ENCODE data around the gene ESF1.

The ESF1 gene

GRCh38 chr20:13672690-13673089, 112.0 kb downstream of the ESF1 start:
- no peak for DNase-seq

DNA sequence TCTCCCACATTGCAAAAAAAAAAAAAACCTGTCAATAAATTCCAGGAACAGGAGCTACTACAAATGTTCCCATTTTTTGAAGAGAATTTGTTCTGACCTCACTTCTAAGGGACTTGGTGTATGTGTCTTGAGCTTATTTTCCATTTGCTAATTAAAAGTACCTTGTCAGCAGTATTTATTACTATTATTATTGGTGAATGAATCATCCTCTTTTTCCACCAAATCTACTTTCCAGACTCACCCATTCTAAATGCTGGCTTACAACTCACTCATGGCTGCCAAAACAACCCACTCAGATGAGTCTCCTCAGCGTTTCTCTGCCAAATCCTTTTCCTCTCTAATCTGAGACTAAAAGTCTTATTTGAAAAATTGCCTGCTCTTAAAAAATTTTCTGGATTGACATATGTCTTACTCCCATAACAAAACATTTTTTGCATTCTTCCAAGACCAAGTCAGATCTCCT, 112.8 kb downstream of the ESF1 start:
- no peak for DNase-seq

DNA sequence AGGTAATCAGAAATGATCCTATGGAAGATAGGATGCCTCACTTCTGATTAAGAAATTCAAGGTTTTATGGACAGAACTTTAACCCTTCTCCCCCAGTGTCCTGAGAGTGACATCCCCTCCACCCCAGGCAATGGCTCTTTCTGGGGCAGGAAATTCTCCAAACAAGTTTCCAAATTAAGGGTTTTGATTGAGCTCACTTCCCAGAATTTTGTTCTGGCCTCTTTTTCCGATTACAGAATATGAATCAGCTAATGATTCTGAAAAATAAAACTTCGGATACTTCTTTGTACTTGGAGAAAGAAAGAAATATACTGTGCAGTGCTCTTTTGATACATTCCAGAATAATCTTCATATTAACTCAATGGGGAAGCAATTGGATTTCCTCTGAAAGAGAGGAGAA, 113.2 kb downstream of the ESF1 start:
- no peak for DNase-seq

- no peak for DNase-seq
Measured at GRCh38 chr20:13670160-13670559, 114.6 kb downstream of the ESF1 start.

- no peak for DNase-seq
Measured at GRCh38 chr20:13665709-13666395, 118.9 kb downstream of the ESF1 start.
